GM23338 (cell line): Measurements from ENCODE around the gene IL1R1. TPM values are rescaled to one million over a fixed set of nuclear protein-coding genes. Genes with fewer than 3 reads are reported as not detected.

ENCODE experiments used
- ATAC-seq: fragments of 200-7000 bp; cut with Tn5 transposase; 3 replicates; pipeline ENCODE4 v1.9.1; 2020
- DNase-seq: peaks from one replicate; pipeline ENCODE4 v3.0.0-alpha.2; 2015; ENCODE audit warnings: low spot score
- H2AFZ ChIP-seq: fragments of 200-600 bp; sonication (generic); 2 replicates; pipeline ENCODE4 v1.8.0; 2016; ENCODE audit warnings: antibody characterized with exemption, mild to moderate bottlenecking, moderate library complexity
- H3F3A ChIP-seq: fragments of 200-600 bp; sonication (generic); replicated peaks from 2 replicates; pipeline ENCODE4 v1.8.0; 2017; ENCODE audit warnings: antibody characterized with exemption, mixed run types, low read depth
- H3K27ac ChIP-seq: fragments of 200-600 bp; sonication (generic); 2 replicates; pipeline ENCODE4 v1.6.1; 2016; ENCODE audit warnings: low read depth
- H3K27me3 ChIP-seq: fragments of 200-600 bp; sonication (generic); 2 replicates; pipeline ENCODE4 v1.8.0; 2016; ENCODE audit warnings: mild to moderate bottlenecking, mixed run types, moderate library complexity; ENCODE audit not compliant: insufficient read depth
- H3K36me3 ChIP-seq: fragments of 200-600 bp; sonication (generic); 2 replicates; pipeline ENCODE4 v1.8.0; 2016; ENCODE audit warnings: mild to moderate bottlenecking; ENCODE audit not compliant: insufficient read depth
- H3K4me1 ChIP-seq: fragments of 200-600 bp; sonication (generic); 2 replicates; pipeline ENCODE4 v1.8.0; 2016; ENCODE audit warnings: mild to moderate bottlenecking, moderate library complexity; ENCODE audit not compliant: insufficient read depth
- H3K4me2 ChIP-seq: fragments of 200-600 bp; sonication (generic); 2 replicates; pipeline ENCODE4 v1.7.1; 2017; ENCODE audit warnings: mixed run types
- H3K4me3 ChIP-seq: fragments of 200-600 bp; sonication (generic); 2 replicates; pipeline ENCODE4 v1.6.1; 2016; ENCODE audit warnings: mixed run types
- H3K79me2 ChIP-seq: fragments of 200-600 bp; sonication (generic); replicated peaks from 2 replicates; pipeline ENCODE4 v1.8.0; 2017; ENCODE audit warnings: mild to moderate bottlenecking; ENCODE audit not compliant: insufficient read depth
- H3K9me2 ChIP-seq: fragments of 200-600 bp; sonication (generic); 2 replicates; pipeline ENCODE4 v1.8.0; 2017; ENCODE audit not compliant: insufficient read depth
- H4K20me1 ChIP-seq: fragments of 200-600 bp; sonication (generic); replicated peaks from 2 replicates; pipeline ENCODE4 v1.8.0; 2017; ENCODE audit warnings: mild to moderate bottlenecking; ENCODE audit not compliant: insufficient read depth
- H3K27ac Mint-ChIP-seq: 2 replicates; pipeline ENCODE4 v1.8.0; 2020; ENCODE audit warnings: inconsistent platforms, mild to moderate bottlenecking, moderate library complexity, mixed read lengths
- H3K27me3 Mint-ChIP-seq: 3 replicates; pipeline ENCODE4 v1.8.0; 2022; ENCODE audit warnings: low read depth, mild to moderate bottlenecking, moderate library complexity, mixed read lengths, inconsistent platforms; ENCODE audit not compliant: insufficient read depth, poor library complexity
- H3K36me3 Mint-ChIP-seq: 3 replicates; pipeline ENCODE4 v1.8.0; 2021; ENCODE audit warnings: low read depth, mild to moderate bottlenecking, inconsistent platforms, moderate library complexity, mixed read lengths
- H3K4me1 Mint-ChIP-seq: 3 replicates; pipeline ENCODE4 v1.8.0; 2020; ENCODE audit warnings: mild to moderate bottlenecking, inconsistent platforms, mixed read lengths
- H3K4me3 Mint-ChIP-seq: 3 replicates; pipeline ENCODE4 v1.8.0; 2021; ENCODE audit warnings: moderate library complexity, mild to moderate bottlenecking, inconsistent platforms, mixed read lengths
- H3K9me3 Mint-ChIP-seq: 3 replicates; pipeline ENCODE4 v1.8.0; 2020; ENCODE audit warnings: moderate library complexity, mild to moderate bottlenecking, inconsistent platforms, mixed read lengths
- CREB1 ChIP-seq: fragments of 250-450 bp; sonication (Bioruptor Pico); IDR thresholded peaks from 2 replicates; pipeline ENCODE4 v1.5.0; 2020; ENCODE audit warnings: low read depth, mild to moderate bottlenecking, moderate library complexity
- CTCF ChIP-seq, 2 experiments: fragments of 200-600 bp in 1 of 2; sonication (generic) in 1 of 2; conservative IDR thresholded peaks; 2 replicates each; pipeline versions ENCODE4 v1.5.1 to v1.6.1; 2016 to 2017; ENCODE audit warnings: antibody characterized with exemption in 2 of 2, low read depth in 2 of 2, mild to moderate bottlenecking in 2 of 2, moderate library complexity in 1 of 2
- ETS1 ChIP-seq: IDR thresholded peaks from 2 replicates; pipeline ENCODE4 v1.6.1; 2016; ENCODE audit warnings: antibody characterized with exemption
- EZH2phosphoT487 ChIP-seq: fragments of 200-600 bp; sonication (generic); IDR thresholded peaks from one replicate; pipeline ENCODE4 v1.8.1; 2018; ENCODE audit warnings: antibody characterized with exemption; ENCODE audit not compliant: unreplicated experiment
- POLR2AphosphoS5 ChIP-seq: IDR thresholded peaks from 2 replicates; pipeline ENCODE4 v1.6.1; 2016; ENCODE audit warnings: antibody characterized with exemption, low read depth
- STAT1 ChIP-seq: IDR thresholded peaks from one replicate; pipeline ENCODE4 v1.6.1; 2016; ENCODE audit warnings: antibody characterized with exemption; ENCODE audit not compliant: unreplicated experiment
- ZNF114 ChIP-seq: fragments of 250-450 bp; sonication (Bioruptor Pico); IDR thresholded peaks from 2 replicates; pipeline ENCODE4 v1.5.0; 2020; ENCODE audit warnings: mild to moderate bottlenecking, moderate library complexity
- ZNF331 ChIP-seq: fragments of 250-450 bp; sonication (Bioruptor Pico); IDR thresholded peaks from 2 replicates; pipeline ENCODE4 v1.5.0; 2020; ENCODE audit warnings: low read depth, mild to moderate bottlenecking, moderate library complexity
- ZNF462 ChIP-seq: fragments of 250-450 bp; sonication (Bioruptor Pico); IDR thresholded peaks from 2 replicates; pipeline ENCODE4 v1.5.0; 2020; ENCODE audit warnings: mild to moderate bottlenecking, moderate library complexity
- polyA plus RNA-seq: library from polyadenylated mRNA; unstranded; fragments of >200 nt; fragmentation: Nextera tagmentation; extraction: Ambion mirVana; gene quantifications from 2 replicates; pipeline ENCODE4 v1.2.1, GENCODE V29; 2016
- total RNA-seq: library from RNA; depleted of rRNA; stranded (reverse); fragments of >200 nt; shearing (Covaris generic); gene quantifications from 2 replicates; pipeline ENCODE4 v1.2.3, GENCODE V29; 2014

The IL1R1 gene
- total and polyA plus RNA-seq, 2 experiments from 2014 or later = 0.17 TPM; not detected in 1

- no peak for ATAC-seq
Observed at GRCh38 chr2:102226612-102227391, 84.3 kb downstream of the IL1R1 start.

More at GRCh38 chr2:102226612-102227391, 84.3 kb downstream of the IL1R1 start:
- Histone ChIP-seq H4K20me1 (no peaks in the 10 kb centered on the region), H3F3A (no peaks in the 10 kb centered on the region), H3K4me1 (peaks cover 13% of the 10 kb centered on the region), H3K27me3 (no peaks in the 10 kb centered on the region), H3K4me2 (no peak overlapping the region), H3K9me2 (0 out of 2 replicates have a peak, but pooled peaks cover 4% of the 10 kb centered on the region), H3K27ac (no peak overlapping the region), H2AFZ (peak overlapping the region; percentile 60; the same call in 1 of the 2 replicates), H3K4me3 (no peak overlapping the region), H3K79me2 (no peaks in the 10 kb centered on the region), H3K36me3 (no peaks in the 10 kb centered on the region)
- no peaks in the 10 kb centered on the region for H3K9me3 Mint-ChIP-seq
- H3K4me1 Mint-ChIP-seq = peaks cover 15% of the 10 kb centered on the region
- TF ChIP-seq ZNF331 (no peak), CTCF (conservative IDR thresholded peaks at IDR 0.05; ENCODE audit: low read depth in 2 of 2) (no peak), STAT1 (no peak), ETS1 (no peak), ZNF462 (CRISPR knock-in tag) (no peak), POLR2AphosphoS5 (no peak), ZNF114 (no peak), EZH2phosphoT487 (no peak), CREB1 (no peak)
- H3K27ac Mint-ChIP-seq = no peak overlapping the region; the same call in 1 of the 2 replicates
- no peaks in the 10 kb centered on the region for H3K27me3 Mint-ChIP-seq
- H3K4me3 Mint-ChIP-seq = no peak overlapping the region
- H3K36me3 Mint-ChIP-seq = no peaks in the 10 kb centered on the region
- DNase-seq = no peak
